ENCODE data around the gene KRTAP4-4. TPM values are rescaled to one million over a fixed set of nuclear protein-coding genes. Genes with fewer than 3 reads are reported as not detected.
"Not testable (repeated sequence)": the region's sequence is repeated elsewhere in the genome, so short reads cannot be mapped to it uniquely, and the experiment has no call there.

Gene KRTAP4-4
- total and polyA plus RNA-seq, 10 of the 15 experiments (the other 5 are each of a cell fraction or from before 2014, with no cell fraction given) = not detected

- DNase-seq (ENCODE audit: low read depth, low spot score) (no peak), ATAC-seq (no peak), FAIRE-seq (no peak)
- no peak for TF ChIP-seq YBX1 (IDR thresholded peaks at IDR 0.05)
- TF ChIP-seq CBFB (IDR thresholded peaks at IDR 0.05; ENCODE audit: low read depth) = no peak
- no peak for TF ChIP-seq GATAD2B (conservative IDR thresholded peaks at IDR 0.05; ENCODE audit: low read depth)
- no peak for TF ChIP-seq JUNB (IDR thresholded peaks at IDR 0.05)
- TF ChIP-seq SPI1 (IDR thresholded peaks at IDR 0.05; ENCODE audit: borderline replicate concordance, insufficient read depth, low read depth, low read length) = no peak
- TF ChIP-seq JUND (IDR thresholded peaks at IDR 0.05; ENCODE audit: low read depth, low read length) = no peak
- TF ChIP-seq HDGF (IDR thresholded peaks at IDR 0.05) = no peak
- TF ChIP-seq NBN (IDR thresholded peaks at IDR 0.05) = no peak
- no peak for TF ChIP-seq CHD4 (IDR thresholded peaks at IDR 0.05)
- TF ChIP-seq E2F8 (IDR thresholded peaks at IDR 0.05; ENCODE audit: low read depth, partially characterized antibody) = no peak
- no peak for TF ChIP-seq EP300 (IDR thresholded peaks at IDR 0.05; ENCODE audit: borderline replicate concordance in 1 of 2, control insufficient read depth in 1 of 2, low read depth in 2 of 2, low read length in 2 of 2)
- TF ChIP-seq RAD51 (IDR thresholded peaks at IDR 0.05) = no peak
- TF ChIP-seq NR2C1 (IDR thresholded peaks at IDR 0.05) = no peak
- TF ChIP-seq GABPA (IDR thresholded peaks at IDR 0.05; ENCODE audit: low read depth) = no peak
- no peak for TF ChIP-seq ZSCAN29 (IDR thresholded peaks at IDR 0.05)
- TF ChIP-seq MEF2A (IDR thresholded peaks at IDR 0.05; ENCODE audit: insufficient read depth, low read depth, low read length) = no peak
- TF ChIP-seq RCOR1 (conservative IDR thresholded peaks at IDR 0.05; ENCODE audit: low read depth, low read length) = no peak
- TF ChIP-seq FOXK2 (IDR thresholded peaks at IDR 0.05) = no peak
- no peak for TF ChIP-seq SREBF2 (IDR thresholded peaks at IDR 0.05; ENCODE audit: low read length)
- no peak for TF ChIP-seq CEBPB (IDR thresholded peaks at IDR 0.05; ENCODE audit: borderline replicate concordance in 1 of 2, low read depth in 2 of 2, low read length in 2 of 2)
- Histone ChIP-seq H3K4me1 (ENCODE audit: control insufficient read depth, insufficient read depth, low read length) (no peaks in the 10 kb centered on the region), H3K36me3 (ENCODE audit: control insufficient read depth in 2 of 2, insufficient read depth in 2 of 2, low read length in 1 of 2) (no peaks in the 10 kb centered on the region), H3K4me3 (no peak overlapping the region), H4K20me1 (ENCODE audit: control insufficient read depth, insufficient read depth) (no peaks in the 10 kb centered on the region), H3K27ac (ENCODE audit: control insufficient read depth, insufficient read depth) (no peak overlapping the region), H2AFZ (ENCODE audit: control insufficient read depth, low read depth, low read length) (no peak overlapping the region), H3K9ac (ENCODE audit: control insufficient read depth, insufficient read depth, low read length) (no peak overlapping the region), H3K9me3 (replicated peaks; ENCODE audit: control insufficient read depth, insufficient read depth, low read length) (no peaks in the 10 kb centered on the region), H3K27me3 (replicated peaks in 1 of 2; ENCODE audit: control insufficient read depth in 2 of 2, insufficient read depth in 2 of 2, low read length in 1 of 2) (no peaks in the 10 kb centered on the region), H3K79me2 (ENCODE audit: control insufficient read depth, insufficient read depth, low read length) (no peaks in the 10 kb centered on the region), H3K4me2 (ENCODE audit: control insufficient read depth, insufficient read depth) (no peak overlapping the region)
- POLR2A ChIA-PET = no interaction called here
- in situ Hi-C loops (cut with MboI) = no loop called here
- WGBS (ENCODE audit: insufficient coverage, insufficient replicate concordance, low lambda C conversion rate, missing lambda C conversion rate) = 22% methylated on average over 4 of the region's 4 CpGs
- SMC1A ChIA-PET (ENCODE audit: uncharacterized antibody, unreplicated experiment) = no interaction called here
- CTCF ChIA-PET = no interaction called here
- RAD21 ChIA-PET (ENCODE audit: unreplicated experiment) = no interaction called here
- intact Hi-C loops (cut with micrococcal nuclease; ENCODE audit: unreplicated experiment) = no loop called here
- no TSS peak for BruUV-seq (replicated peaks)
These were observed 41.8 kb downstream of the KRTAP4-4 start for GRCh38 chr17:41118721-41119120.

GRCh38 chr17:41117846-41118386 lies 42.6 kb downstream of the KRTAP4-4 start, which contains the start of gene KRTAP4-11:
Gene KRTAP4-11, minus strand, starts transcription at chr17:41118373. Its CDS starts 58 bp downstream, at chr17:41118315.
- intact Hi-C loops (cut with micrococcal nuclease; ENCODE audit: unreplicated experiment); in situ Hi-C loops (cut with MboI); POLR2A ChIA-PET; DNase-seq (ENCODE audit: low read depth, low spot score); FAIRE-seq; H3K27ac ChIP-seq (ENCODE audit: control insufficient read depth, insufficient read depth); ATAC-seq; H3K36me3 ChIP-seq (ENCODE audit: control insufficient read depth in 2 of 2, insufficient read depth in 2 of 2, low read length in 1 of 2); RAD21 ChIA-PET (ENCODE audit: unreplicated experiment); H3K4me3 ChIP-seq; H3K4me1 ChIP-seq (ENCODE audit: control insufficient read depth, insufficient read depth, low read length); H3K79me2 ChIP-seq (ENCODE audit: control insufficient read depth, insufficient read depth, low read length); SMC1A ChIA-PET (ENCODE audit: uncharacterized antibody, unreplicated experiment); H3K9ac ChIP-seq (ENCODE audit: control insufficient read depth, insufficient read depth, low read length); BruUV-seq (replicated peaks); CTCF ChIA-PET; H3K4me2 ChIP-seq (ENCODE audit: control insufficient read depth, insufficient read depth); H3K27me3 ChIP-seq (replicated peaks in 1 of 2; ENCODE audit: control insufficient read depth in 2 of 2, insufficient read depth in 2 of 2, low read length in 1 of 2); H3K9me3 ChIP-seq (replicated peaks; ENCODE audit: control insufficient read depth, insufficient read depth, low read length); H4K20me1 ChIP-seq (ENCODE audit: control insufficient read depth, insufficient read depth); H2AFZ ChIP-seq (ENCODE audit: control insufficient read depth, low read depth, low read length): not testable (repeated sequence)
- WGBS (ENCODE audit: insufficient coverage, insufficient replicate concordance, low lambda C conversion rate, missing lambda C conversion rate) = 12% methylated on average over 10 of the region's 10 CpGs
